C1 segment of cervical spinal cord (tissue), 14 donors: ENCODE results near the gene GXYLT1.
"Not testable (repeated sequence)": the region's sequence is repeated elsewhere in the genome, so short reads cannot be mapped to it uniquely, and the experiment has no call there.

ENCODE experiments used
- DNase-seq, 14 donors: peaks; one replicate each; lab custom pipeline; 2025; lab: John Stamatoyannopoulos, UW

GXYLT1 gene

GRCh38 chr12:42144408-42145196, at the start of gene GXYLT1:
Gene GXYLT1 (minus strand): TSS chr12:42144874. CDS start chr12:42144646, 228 bp downstream.
- DNase-seq: peak in 13 of 14 donors; percentile 68 to 93 (median 81)

GRCh38 chr12:42192686-42193085, 48.0 kb upstream of the GXYLT1 start:
- no peak for DNase-seq

- no peak for DNase-seq
Observed at GRCh38 chr12:42192258-42192657, 47.6 kb upstream of the GXYLT1 start.

GRCh38 chr12:42190376-42190775, 45.7 kb upstream of the GXYLT1 start:
- no peak for DNase-seq

- not testable (repeated sequence) for DNase-seq
Observed at GRCh38 chr12:42188275-42188674, 43.6 kb upstream of the GXYLT1 start.

- no peak for DNase-seq
Observed at GRCh38 chr12:42187799-42188198, 43.1 kb upstream of the GXYLT1 start.

- no peak for DNase-seq
Observed at GRCh38 chr12:42186793-42187192, 42.1 kb upstream of the GXYLT1 start.

GRCh38 chr12:42182394-42182793, 37.7 kb upstream of the GXYLT1 start:
- no peak for DNase-seq

- DNase-seq: no peak
Observed at GRCh38 chr12:42180990-42181596, 36.4 kb upstream of the GXYLT1 start.

GRCh38 chr12:42178101-42178500, 33.4 kb upstream of the GXYLT1 start:
- DNase-seq: no peak

GRCh38 chr12:42174978-42175377, 30.3 kb upstream of the GXYLT1 start:
- DNase-seq: no peak

GRCh38 chr12:42173961-42174521, 29.4 kb upstream of the GXYLT1 start:
- no peak for DNase-seq

- DNase-seq: no peak
Observed at GRCh38 chr12:42172441-42173210, 28.0 kb upstream of the GXYLT1 start.

GRCh38 chr12:42167711-42168110, 23.0 kb upstream of the GXYLT1 start:
- no peak for DNase-seq

- DNase-seq: no peak
Observed at GRCh38 chr12:42166501-42166900, 21.8 kb upstream of the GXYLT1 start.

- no peak for DNase-seq
Observed at GRCh38 chr12:42163913-42164312, 19.2 kb upstream of the GXYLT1 start.

- DNase-seq: no peak
Observed at GRCh38 chr12:42162965-42163364, 18.3 kb upstream of the GXYLT1 start.

GRCh38 chr12:42162193-42162592, 17.5 kb upstream of the GXYLT1 start:
- DNase-seq: no peak

- no peak for DNase-seq
Observed at GRCh38 chr12:42161529-42161928, 16.9 kb upstream of the GXYLT1 start.

GRCh38 chr12:42156232-42156631, 11.6 kb upstream of the GXYLT1 start:
- no peak for DNase-seq

GRCh38 chr12:42145552-42146215, 1.0 kb upstream of the GXYLT1 start:
- DNase-seq: no peak

- DNase-seq: peak in 2 of 14 donors; percentile 21 to 50
Observed at GRCh38 chr12:42145197-42145549, 499 bp upstream of the GXYLT1 start.
